HEK293 (cell line): Measurements from ENCODE around the gene PDE9A.

Experiments
- CTCF ChIA-PET: fragments of 350-600 bp; formaldehyde crosslinking; extraction: SDS; loops from one replicate; lab custom pipeline; 2021; ENCODE audit warnings: antibody characterized with exemption; lab: Yijun Ruan, JAX
- POLR2A ChIA-PET: fragments of 300-600 bp; formaldehyde crosslinking; extraction: SDS; loops from one replicate; lab custom pipeline; 2020; ENCODE audit warnings: antibody characterized with exemption, inconsistent platforms; lab: Yijun Ruan, JAX
- H3K27ac ChIP-seq: fragments of 200-500 bp; sonication (Bioruptor generic); 2 replicates; pipeline ENCODE4 v1.5.1; 2014; ENCODE audit warnings: low read depth, low read length, control low read depth, inconsistent platforms; ENCODE audit errors: extremely low read depth
- H3K36me3 ChIP-seq, 2 experiments: fragments of 200-500 bp in 1 of 2; sonication (Bioruptor generic) in 1 of 2; 1 replicate in 1 of 2; 2 replicates in 1 of 2; pipeline ENCODE4 v1.5.1; 2014 to 2017; ENCODE audit warnings: inconsistent platforms in 2 of 2, low read length in 2 of 2; ENCODE audit not compliant: control insufficient read depth in 2 of 2, insufficient read depth in 1 of 2
- H3K4me1 ChIP-seq: fragments of 200-500 bp; sonication (Bioruptor generic); 2 replicates; pipeline ENCODE4 v1.5.1; 2014; ENCODE audit warnings: mild to moderate bottlenecking, low read length, inconsistent platforms; ENCODE audit not compliant: control insufficient read depth, insufficient read depth
- H3K4me3 ChIP-seq: 2 replicates; pipeline ENCODE4 v1.5.1; 2011; ENCODE audit warnings: low read depth, mild to moderate bottlenecking, control low read depth, low read length, moderate library complexity
- H3K9me3 ChIP-seq: fragments of 200-500 bp; sonication (Bioruptor generic); 2 replicates; pipeline ENCODE4 v1.5.1; 2014; ENCODE audit warnings: low read depth, low read length, inconsistent platforms; ENCODE audit not compliant: control insufficient read depth, insufficient read depth
- FEZF1 ChIP-seq: fragments of 450-650 bp; formaldehyde crosslinking; IDR thresholded peaks from 2 replicates; pipeline ENCODE4 v1.5.1; 2016; ENCODE audit warnings: missing biosample characterization, missing genetic modification characterization
- GLIS1 ChIP-seq: fragments of 450-650 bp; formaldehyde crosslinking; IDR thresholded peaks from 2 replicates; pipeline ENCODE4 v1.5.1; 2016; ENCODE audit warnings: missing biosample characterization, missing genetic modification characterization
- GLIS2 ChIP-seq: fragments of 450-650 bp; formaldehyde crosslinking; IDR thresholded peaks from 2 replicates; pipeline ENCODE4 v1.5.1; 2016; ENCODE audit warnings: missing biosample characterization, missing genetic modification characterization
- KLF1 ChIP-seq: fragments of 450-650 bp; formaldehyde crosslinking; IDR thresholded peaks from 2 replicates; pipeline ENCODE4 v1.5.1; 2016; ENCODE audit warnings: missing biosample characterization, missing genetic modification characterization
- KLF10 ChIP-seq: fragments of 450-650 bp; IDR thresholded peaks from 2 replicates; pipeline ENCODE4 v1.5.1; 2018; ENCODE audit warnings: missing biosample characterization, mild to moderate bottlenecking, missing genetic modification characterization
- KLF7 ChIP-seq: fragments of 450-650 bp; formaldehyde crosslinking; IDR thresholded peaks from 2 replicates; pipeline ENCODE4 v1.5.1; 2016; ENCODE audit warnings: missing biosample characterization, missing genetic modification characterization, borderline replicate concordance
- MZF1 ChIP-seq: fragments of 450-650 bp; formaldehyde crosslinking; IDR thresholded peaks from 2 replicates; pipeline ENCODE4 v1.5.1; 2017; ENCODE audit warnings: missing biosample characterization, missing genetic modification characterization, borderline replicate concordance
- PATZ1 ChIP-seq: fragments of 450-650 bp; formaldehyde crosslinking; IDR thresholded peaks from 2 replicates; pipeline ENCODE4 v1.5.1; 2016; ENCODE audit warnings: missing biosample characterization, missing genetic modification characterization
- REPIN1 ChIP-seq: fragments of 450-650 bp; formaldehyde crosslinking; IDR thresholded peaks from 2 replicates; pipeline ENCODE4 v1.5.1; 2017; ENCODE audit warnings: missing biosample characterization, missing genetic modification characterization, low read depth
- SETDB1 ChIP-seq: IDR thresholded peaks from one replicate; pipeline ENCODE4 v1.6.1; 2017; ENCODE audit warnings: mild to moderate bottlenecking, low read length, moderate library complexity, mixed read lengths; ENCODE audit not compliant: insufficient read length
- ZBTB11 ChIP-seq: fragments of 450-650 bp; formaldehyde crosslinking; conservative IDR thresholded peaks from 2 replicates; pipeline ENCODE4 v1.5.1; 2016; ENCODE audit warnings: low read depth, missing biosample characterization, missing genetic modification characterization
- ZBTB17 ChIP-seq: fragments of 450-650 bp; formaldehyde crosslinking; IDR thresholded peaks from 2 replicates; pipeline ENCODE4 v1.5.1; 2016; ENCODE audit warnings: missing biosample characterization, missing genetic modification characterization
- ZIC2 ChIP-seq: fragments of 450-650 bp; formaldehyde crosslinking; IDR thresholded peaks from 2 replicates; pipeline ENCODE4 v1.5.1; 2016; ENCODE audit warnings: missing biosample characterization, missing genetic modification characterization
- ZNF112 ChIP-seq: fragments of 450-650 bp; formaldehyde crosslinking; IDR thresholded peaks from 2 replicates; pipeline ENCODE4 v1.5.0; 2017; ENCODE audit warnings: missing biosample characterization, missing genetic modification characterization
- ZNF133 ChIP-seq: fragments of 450-650 bp; formaldehyde crosslinking; IDR thresholded peaks from 2 replicates; pipeline ENCODE4 v1.5.1; 2016; ENCODE audit warnings: missing biosample characterization, missing genetic modification characterization
- ZNF169 ChIP-seq: fragments of 450-650 bp; formaldehyde crosslinking; IDR thresholded peaks from 2 replicates; pipeline ENCODE4 v1.5.1; 2016; ENCODE audit warnings: missing biosample characterization, missing genetic modification characterization
- ZNF2 ChIP-seq: fragments of 450-650 bp; formaldehyde crosslinking; IDR thresholded peaks from 2 replicates; pipeline ENCODE4 v1.5.1; 2016; ENCODE audit warnings: missing biosample characterization, missing genetic modification characterization
- ZNF239 ChIP-seq: fragments of 450-650 bp; formaldehyde crosslinking; IDR thresholded peaks from 2 replicates; pipeline ENCODE4 v1.5.1; 2016; ENCODE audit warnings: missing biosample characterization, missing genetic modification characterization
- ZNF292 ChIP-seq: fragments of 450-650 bp; formaldehyde crosslinking; IDR thresholded peaks from 2 replicates; pipeline ENCODE4 v1.5.1; 2016; ENCODE audit warnings: low read depth, missing biosample characterization, missing genetic modification characterization, borderline replicate concordance
- ZNF324 ChIP-seq: fragments of 450-650 bp; formaldehyde crosslinking; IDR thresholded peaks from 2 replicates; pipeline ENCODE4 v1.5.1; 2016; ENCODE audit warnings: missing biosample characterization, missing genetic modification characterization
- ZNF366 ChIP-seq: fragments of 450-650 bp; formaldehyde crosslinking; conservative IDR thresholded peaks from 2 replicates; pipeline ENCODE4 v1.5.1; 2016; ENCODE audit warnings: missing biosample characterization, missing genetic modification characterization
- ZNF37A ChIP-seq: fragments of 450-650 bp; IDR thresholded peaks from 2 replicates; pipeline ENCODE4 v1.5.1; 2018; ENCODE audit warnings: missing biosample characterization, missing genetic modification characterization
- ZNF398 ChIP-seq: fragments of 450-650 bp; formaldehyde crosslinking; IDR thresholded peaks from 2 replicates; pipeline ENCODE4 v1.5.1; 2017; ENCODE audit warnings: missing biosample characterization, missing genetic modification characterization
- ZNF596 ChIP-seq: fragments of 450-650 bp; IDR thresholded peaks from 2 replicates; pipeline ENCODE4 v1.5.0; 2018; ENCODE audit warnings: missing biosample characterization, mild to moderate bottlenecking, missing genetic modification characterization, moderate library complexity
- ZNF629 ChIP-seq: fragments of 450-650 bp; formaldehyde crosslinking; IDR thresholded peaks from 2 replicates; pipeline ENCODE4 v1.5.1; 2017; ENCODE audit warnings: missing biosample characterization, missing genetic modification characterization
- ZNF692 ChIP-seq: fragments of 450-650 bp; formaldehyde crosslinking; IDR thresholded peaks from 2 replicates; pipeline ENCODE4 v1.5.1; 2016; ENCODE audit warnings: missing biosample characterization, missing genetic modification characterization
- ZNF76 ChIP-seq: fragments of 450-650 bp; formaldehyde crosslinking; IDR thresholded peaks from 2 replicates; pipeline ENCODE4; 2016; ENCODE audit warnings: low read depth, missing biosample characterization, missing genetic modification characterization, borderline replicate concordance
- ZNF837 ChIP-seq: fragments of 450-650 bp; formaldehyde crosslinking; IDR thresholded peaks from 2 replicates; pipeline ENCODE4 v1.5.1; 2016; ENCODE audit warnings: missing biosample characterization, missing genetic modification characterization
- ZSCAN5A ChIP-seq: fragments of 450-650 bp; formaldehyde crosslinking; IDR thresholded peaks from 2 replicates; pipeline ENCODE4 v1.5.1; 2016; ENCODE audit warnings: missing biosample characterization, missing genetic modification characterization

PDE9A gene

GRCh38 chr21:42664614-42665013 is 11.2 kb downstream of the PDE9A start (continued):
- TF ChIP-seq ZNF692 (tag by site-specific recombination) (no peak), MZF1 (tag by site-specific recombination) (no peak), GLIS1 (tag by site-specific recombination) (no peak), GLIS2 (tag by site-specific recombination) (no peak), ZNF837 (tag by site-specific recombination) (no peak), KLF10 (no peak), ZNF596 (tag by site-specific recombination) (no peak), FEZF1 (no peak)

GRCh38 chr21:42665026-42665425 is 11.6 kb downstream of the PDE9A start:
- CTCF ChIA-PET: interaction anchor here (0.5 to 1.1 kb wide), 2 partner anchors 72 to 165 kb away, joined by 3 read pairs; no protein-coding TSS in a partner anchor
- Histone ChIP-seq H3K4me3 (no peak overlapping the region), H3K9me3 (no peaks in the 10 kb centered on the region), H3K27ac (no peak overlapping the region), H3K36me3 (peaks cover 11 to 16% of the 10 kb centered on the region in 2 experiments; a peak in 2 of 3 replicates), H3K4me1 (peaks cover 10% of the 10 kb centered on the region)
- no peak for TF ChIP-seq ZBTB11 (tag by site-specific recombination)
- TF ChIP-seq ZNF398 (tag by site-specific recombination): no peak
- 0 out of 2 replicates have a peak, but pooled peaks have one; percentile 27 for TF ChIP-seq ZNF324 (tag by site-specific recombination)
- peak; percentile 59 for TF ChIP-seq ZBTB17 (tag by site-specific recombination)
- TF ChIP-seq ZNF76 (tag by site-specific recombination): no peak
- peak; percentile 81 for TF ChIP-seq ZIC2 (tag by site-specific recombination)
- peak; percentile 72 for TF ChIP-seq KLF7 (tag by site-specific recombination)
- TF ChIP-seq ZNF112 (tag by site-specific recombination): no peak
- no peak for TF ChIP-seq ZNF37A (tag by site-specific recombination)
- no peak for TF ChIP-seq ZNF629 (tag by site-specific recombination)
- TF ChIP-seq ZNF2 (tag by site-specific recombination): no peak
- 0 out of 2 replicates have a peak, but pooled peaks have one; percentile 28 for TF ChIP-seq ZNF366 (tag by site-specific recombination)
- no peak for TF ChIP-seq ZNF239
- no peak for TF ChIP-seq ZSCAN5A (tag by site-specific recombination)
- peak; percentile 42; the same call in 1 of the 2 replicates for TF ChIP-seq GLIS1 (tag by site-specific recombination)
- TF ChIP-seq PATZ1 (tag by site-specific recombination): 0 out of 2 replicates have a peak, but pooled peaks have one; percentile 44
- TF ChIP-seq ZNF133: no peak
- no peak for TF ChIP-seq ZNF169
- no peak for TF ChIP-seq REPIN1 (tag by site-specific recombination)
- no peak for TF ChIP-seq ZNF292 (tag by site-specific recombination)
- peak; percentile 70 for TF ChIP-seq KLF1 (tag by site-specific recombination)
- TF ChIP-seq SETDB1: no peak
- POLR2A ChIA-PET: interaction anchor here (0.7 to 0.9 kb wide), 2 partner anchors 10 kb away, joined by 3 read pairs; no protein-coding TSS in a partner anchor
